GM18511 (cell line): ENCODE data around the gene TSPO2.
A peak's percentile ranks its signal among the peaks of the same experiment; 100 is the strongest.

ENCODE experiments used
- ATAC-seq: cut with Tn5 transposase; IDR thresholded peaks from one replicate; pipeline ENCODE4 v1.9.1; 2021; ENCODE audit warnings: mild to moderate bottlenecking, moderate library complexity; ENCODE audit not compliant: unreplicated experiment

TSPO2 gene

GRCh38 chr6:41049955-41050354, 7.7 kb downstream of the TSPO2 start:
- ATAC-seq: no peak

- no peak for ATAC-seq
Observed at GRCh38 chr6:41050536-41050935, 8.3 kb downstream of the TSPO2 start.

GRCh38 chr6:41051873-41052272, 9.6 kb downstream of the TSPO2 start:
- no peak for ATAC-seq

- ATAC-seq: no peak
Observed at GRCh38 chr6:41053041-41053440, 10.8 kb downstream of the TSPO2 start, which contains the start of gene APOBEC2. APOBEC2 (plus strand) TSS chr6:41053202; CDS start chr6:41053348, 146 bp downstream.

GRCh38 chr6:41054511-41054910, 12.2 kb downstream of the TSPO2 start:
- no peak for ATAC-seq

- ATAC-seq: no peak
Observed at GRCh38 chr6:41055149-41055548, 12.9 kb downstream of the TSPO2 start.

GRCh38 chr6:41056768-41057490, 14.7 kb downstream of the TSPO2 start:
- ATAC-seq: no peak

GRCh38 chr6:41058783-41059181, 16.5 kb downstream of the TSPO2 start:
- ATAC-seq: no peak

GRCh38 chr6:41059556-41059955, 17.3 kb downstream of the TSPO2 start:
- no peak for ATAC-seq

GRCh38 chr6:41061196-41061726, 19.0 kb downstream of the TSPO2 start:
- no peak for ATAC-seq

- no peak for ATAC-seq
Observed at GRCh38 chr6:41062056-41062455, 19.8 kb downstream of the TSPO2 start.

GRCh38 chr6:41063884-41064285, 21.6 kb downstream of the TSPO2 start:
- ATAC-seq: no peak

- ATAC-seq: no peak
Observed at GRCh38 chr6:41064841-41065240, 22.6 kb downstream of the TSPO2 start.

GRCh38 chr6:41065550-41066026, 23.3 kb downstream of the TSPO2 start:
- ATAC-seq: no peak

GRCh38 chr6:41066867-41067304, 24.6 kb downstream of the TSPO2 start:
- no peak for ATAC-seq

GRCh38 chr6:41071501-41071922, 29.2 kb downstream of the TSPO2 start:
- ATAC-seq: no peak

GRCh38 chr6:41071923-41072835, 29.9 kb downstream of the TSPO2 start, which contains the start of gene OARD1:
OARD1 (minus strand) TSS chr6:41072356; CDS start chr6:41071634, 722 bp downstream.
- ATAC-seq: peak; percentile 75

GRCh38 chr6:41072836-41073202, 30.6 kb downstream of the TSPO2 start, which contains the start of gene NFYA:
NFYA (plus strand) TSS chr6:41072974; CDS start chr6:41079090, 6,116 bp downstream.
- peak; percentile 68 for ATAC-seq

- ATAC-seq: peak; percentile 39
Observed at GRCh38 chr6:41073203-41073967, 31.1 kb downstream of the TSPO2 start.

GRCh38 chr6:41073968-41074691, 31.9 kb downstream of the TSPO2 start:
- ATAC-seq: no peak
